Astrocyte (in vitro differentiated cells and primary cell): ENCODE measurements around the gene HMX1. TPM values are rescaled to one million over a fixed set of nuclear protein-coding genes. Genes with fewer than 3 reads are reported as not detected.

Experiments used
- DNase-seq: peaks from one replicate; pipeline ENCODE4 v3.0.0-alpha.2; 2010; ENCODE audit warnings: low read depth
- FAIRE-seq: peaks from 2 replicates; lab custom pipeline; 2011; peaks lifted over from hg19 to GRCh38; lab: Jason Lieb, UNC
- H2AFZ ChIP-seq: 2 replicates; pipeline ENCODE4 v1.6.0; 2012; ENCODE audit warnings: low read depth, low read length, inconsistent platforms
- H3K27ac ChIP-seq: 2 replicates; pipeline ENCODE4 v1.5.1; 2011; ENCODE audit warnings: low read depth, low read length, inconsistent platforms
- H3K27me3 ChIP-seq: 2 replicates; pipeline ENCODE4 v1.6.0; 2011; ENCODE audit warnings: low read length, inconsistent platforms; ENCODE audit not compliant: insufficient read depth
- H3K36me3 ChIP-seq: 2 replicates; pipeline ENCODE4 v1.5.1; 2011; ENCODE audit warnings: low read length, inconsistent platforms; ENCODE audit not compliant: insufficient read depth
- H3K4me1 ChIP-seq: 2 replicates; pipeline ENCODE4 v1.5.1; 2011; ENCODE audit warnings: low read length, inconsistent platforms; ENCODE audit not compliant: insufficient read depth
- H3K4me2 ChIP-seq: 2 replicates; pipeline ENCODE4 v1.6.0; 2012; ENCODE audit warnings: low read length, inconsistent platforms
- H3K4me3 ChIP-seq: 2 replicates; pipeline ENCODE4 v1.5.1; 2011; ENCODE audit warnings: low read depth, mild to moderate bottlenecking, low read length, inconsistent platforms; ENCODE audit not compliant: insufficient read depth
- H3K79me2 ChIP-seq: 2 replicates; pipeline ENCODE4 v1.6.0; 2012; ENCODE audit warnings: mild to moderate bottlenecking, low read length, inconsistent platforms; ENCODE audit not compliant: insufficient read depth
- H3K9ac ChIP-seq: 2 replicates; pipeline ENCODE4 v1.6.0; 2012; ENCODE audit warnings: mild to moderate bottlenecking, low read length, inconsistent platforms
- H3K9me3 ChIP-seq: 2 replicates; pipeline ENCODE4 v1.5.1; 2012; ENCODE audit warnings: low read depth, mild to moderate bottlenecking, low read length, inconsistent platforms; ENCODE audit not compliant: insufficient read depth
- H4K20me1 ChIP-seq: 2 replicates; pipeline ENCODE4 v1.6.0; 2012; ENCODE audit warnings: low read length, inconsistent platforms; ENCODE audit not compliant: insufficient read depth
- H3K27ac Mint-ChIP-seq: one replicate; pipeline ENCODE4 v1.8.0; 2021; ENCODE audit warnings: mild to moderate bottlenecking, mixed read lengths; ENCODE audit not compliant: unreplicated experiment
- H3K27me3 Mint-ChIP-seq: one replicate; pipeline ENCODE4 v1.8.0; 2021; ENCODE audit warnings: low read depth, mixed read lengths; ENCODE audit not compliant: unreplicated experiment
- H3K36me3 Mint-ChIP-seq: one replicate; pipeline ENCODE4 v1.8.0; 2021; ENCODE audit warnings: low read depth, mixed read lengths; ENCODE audit not compliant: unreplicated experiment
- H3K4me1 Mint-ChIP-seq: one replicate; pipeline ENCODE4 v1.8.0; 2021; ENCODE audit warnings: low read depth, mixed read lengths; ENCODE audit not compliant: unreplicated experiment
- H3K4me3 Mint-ChIP-seq: one replicate; pipeline ENCODE4 v1.8.0; 2021; ENCODE audit warnings: mild to moderate bottlenecking, moderate library complexity, mixed read lengths; ENCODE audit not compliant: unreplicated experiment
- H3K9me3 Mint-ChIP-seq: one replicate; pipeline ENCODE4 v1.8.0; 2021; ENCODE audit warnings: mild to moderate bottlenecking, mixed read lengths; ENCODE audit not compliant: unreplicated experiment
- EZH2 ChIP-seq: IDR thresholded peaks from 2 replicates; pipeline ENCODE4 v1.6.1; 2012; ENCODE audit warnings: mild to moderate bottlenecking, low read length, inconsistent platforms; ENCODE audit not compliant: insufficient read depth
- total RNA-seq: library from RNA; stranded (reverse); gene quantifications from 2 replicates; pipeline ENCODE4 v1.2.1, GENCODE V29; 2021
- TF ChIP-seq, protein P1 (sequence below): IDR thresholded peaks from 2 replicates; pipeline ENCODE4 v1.5.1; 2011; ENCODE audit warnings: low read depth, mild to moderate bottlenecking, inconsistent platforms, low read length, moderate library complexity; ENCODE audit not compliant: insufficient read depth

HMX1 gene
- total RNA-seq, 1 donor from 2014 or later: 0.25 TPM

DNA sequence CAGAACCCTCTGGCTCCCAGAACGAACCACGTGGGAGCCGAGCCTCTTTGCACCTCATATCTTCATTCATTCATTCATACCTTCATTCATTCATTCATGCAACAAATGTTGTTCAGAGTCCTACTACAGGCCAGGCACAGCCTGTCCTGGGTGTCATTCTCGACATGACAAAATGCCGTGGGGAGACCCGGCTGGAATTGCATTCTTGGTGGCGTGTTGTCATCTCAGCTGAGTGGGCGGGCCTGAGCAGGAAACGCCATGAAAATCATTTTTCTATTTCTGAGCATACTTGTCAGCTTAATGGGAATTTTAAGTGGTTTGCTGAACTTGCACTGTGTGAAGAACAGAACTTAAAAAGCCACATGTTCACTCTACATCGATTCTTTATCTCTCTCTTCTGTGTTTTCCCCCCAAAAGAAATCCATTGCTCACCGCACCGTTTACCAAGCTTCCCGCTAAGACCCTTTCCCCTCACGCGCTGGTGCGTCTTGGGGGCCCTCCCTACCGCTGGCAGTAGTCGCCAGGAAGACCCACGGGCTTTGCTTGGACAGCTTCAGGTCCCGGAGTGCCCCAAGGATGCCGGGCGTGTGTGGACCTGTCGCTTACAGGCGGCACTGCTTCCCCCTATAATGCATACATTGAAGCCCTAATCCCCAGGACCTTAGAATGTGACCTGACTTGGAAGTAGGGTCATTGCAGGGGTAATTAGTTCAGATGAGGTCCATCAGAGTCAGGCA is 41.6 kb upstream of the HMX1 start:
- FAIRE-seq (no peak), DNase-seq (no peak)
- H3K4me3 Mint-ChIP-seq: no peak overlapping the region
- H3K27me3 Mint-ChIP-seq: peaks cover 54% of the 10 kb centered on the region
- Histone ChIP-seq H3K27me3 (peaks cover 2% of the 10 kb centered on the region), H3K9ac (no peak overlapping the region), H3K36me3 (no peaks in the 10 kb centered on the region), H3K4me3 (no peak overlapping the region), H4K20me1 (no peaks in the 10 kb centered on the region), H3K79me2 (no peaks in the 10 kb centered on the region), H3K4me2 (no peak overlapping the region), H2AFZ (no peak overlapping the region), H3K27ac (no peak overlapping the region), H3K4me1 (no peaks in the 10 kb centered on the region), H3K9me3 (no peaks in the 10 kb centered on the region)
- TF ChIP-seq, protein P1, sequence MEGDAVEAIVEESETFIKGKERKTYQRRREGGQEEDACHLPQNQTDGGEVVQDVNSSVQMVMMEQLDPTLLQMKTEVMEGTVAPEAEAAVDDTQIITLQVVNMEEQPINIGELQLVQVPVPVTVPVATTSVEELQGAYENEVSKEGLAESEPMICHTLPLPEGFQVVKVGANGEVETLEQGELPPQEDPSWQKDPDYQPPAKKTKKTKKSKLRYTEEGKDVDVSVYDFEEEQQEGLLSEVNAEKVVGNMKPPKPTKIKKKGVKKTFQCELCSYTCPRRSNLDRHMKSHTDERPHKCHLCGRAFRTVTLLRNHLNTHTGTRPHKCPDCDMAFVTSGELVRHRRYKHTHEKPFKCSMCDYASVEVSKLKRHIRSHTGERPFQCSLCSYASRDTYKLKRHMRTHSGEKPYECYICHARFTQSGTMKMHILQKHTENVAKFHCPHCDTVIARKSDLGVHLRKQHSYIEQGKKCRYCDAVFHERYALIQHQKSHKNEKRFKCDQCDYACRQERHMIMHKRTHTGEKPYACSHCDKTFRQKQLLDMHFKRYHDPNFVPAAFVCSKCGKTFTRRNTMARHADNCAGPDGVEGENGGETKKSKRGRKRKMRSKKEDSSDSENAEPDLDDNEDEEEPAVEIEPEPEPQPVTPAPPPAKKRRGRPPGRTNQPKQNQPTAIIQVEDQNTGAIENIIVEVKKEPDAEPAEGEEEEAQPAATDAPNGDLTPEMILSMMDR: no peak
- no peak for TF ChIP-seq EZH2
- H3K27ac Mint-ChIP-seq: no peak overlapping the region
- no peaks in the 10 kb centered on the region for H3K36me3 Mint-ChIP-seq
- no peaks in the 10 kb centered on the region for H3K9me3 Mint-ChIP-seq
- peaks cover 13% of the 10 kb centered on the region for H3K4me1 Mint-ChIP-seq

DNA sequence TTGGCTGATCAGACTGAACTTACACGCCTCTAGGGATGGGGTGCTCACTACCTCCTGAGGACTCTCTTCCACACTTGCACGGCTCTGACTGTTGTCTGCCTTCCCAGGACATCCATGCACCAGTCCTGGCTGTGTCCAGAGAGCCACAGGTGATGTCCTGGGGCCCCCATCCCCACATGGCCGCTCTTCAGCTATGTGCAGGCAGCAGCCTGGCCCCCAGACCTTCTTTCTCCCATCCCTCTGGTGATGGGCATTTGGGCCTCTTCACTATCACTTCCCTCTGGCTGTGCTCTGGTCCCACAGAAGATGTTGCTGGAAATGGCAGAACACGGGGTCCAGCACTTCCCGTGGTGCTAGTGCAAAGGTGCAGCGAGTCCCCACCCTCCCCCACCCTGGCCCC is 40.9 kb upstream of the HMX1 start:
- no peak overlapping the region for H3K27ac ChIP-seq
- DNase-seq: no peak
- no peak for FAIRE-seq
- Mint-ChIP-seq H3K36me3 (no peaks in the 10 kb centered on the region), H3K4me1 (peaks cover 13% of the 10 kb centered on the region), H3K27ac (no peak overlapping the region), H3K27me3 (peaks cover 51% of the 10 kb centered on the region), H3K4me3 (no peak overlapping the region), H3K9me3 (no peaks in the 10 kb centered on the region)
- H3K9ac ChIP-seq: no peak overlapping the region
- H4K20me1 ChIP-seq: no peaks in the 10 kb centered on the region
- H3K4me2 ChIP-seq: no peak overlapping the region
- no peaks in the 10 kb centered on the region for H3K9me3 ChIP-seq
- H2AFZ ChIP-seq: no peak overlapping the region
- no peak overlapping the region for H3K4me3 ChIP-seq
- H3K4me1 ChIP-seq: no peaks in the 10 kb centered on the region
- no peaks in the 10 kb centered on the region for H3K36me3 ChIP-seq
- H3K27me3 ChIP-seq: no peaks in the 10 kb centered on the region
- TF ChIP-seq EZH2: no peak
- TF ChIP-seq, protein P1: no peak
- no peaks in the 10 kb centered on the region for H3K79me2 ChIP-seq

DNA sequence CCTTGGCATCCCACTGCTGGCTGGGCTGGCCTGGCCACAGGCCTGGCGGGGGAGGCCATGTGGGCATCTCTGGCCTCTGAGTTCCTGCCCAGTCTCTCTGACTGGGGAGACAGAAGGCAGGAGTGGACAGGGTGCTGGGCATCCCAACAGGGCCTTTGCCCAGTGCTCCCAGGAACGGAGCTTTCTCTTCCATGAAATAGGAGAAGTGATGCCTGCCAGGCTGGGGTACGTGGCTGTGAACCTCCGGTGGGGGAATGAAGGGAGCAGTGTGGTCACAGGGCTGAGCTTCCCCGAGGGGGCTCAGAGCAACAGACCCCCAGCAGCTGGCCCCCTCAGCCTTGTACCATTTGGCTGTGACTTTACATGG is 40.4 kb upstream of the HMX1 start:
- H3K4me1 Mint-ChIP-seq: peaks cover 13% of the 10 kb centered on the region
- FAIRE-seq: no peak
- Histone ChIP-seq H3K36me3 (no peaks in the 10 kb centered on the region), H3K27me3 (no peaks in the 10 kb centered on the region), H2AFZ (no peak overlapping the region), H3K9me3 (no peaks in the 10 kb centered on the region), H4K20me1 (no peaks in the 10 kb centered on the region), H3K4me2 (no peak overlapping the region), H3K79me2 (no peaks in the 10 kb centered on the region), H3K4me3 (no peak overlapping the region), H3K4me1 (no peaks in the 10 kb centered on the region), H3K9ac (no peak overlapping the region), H3K27ac (no peak overlapping the region)
- TF ChIP-seq EZH2: no peak
- TF ChIP-seq, protein P1: no peak
- no peak overlapping the region for H3K27ac Mint-ChIP-seq
- no peaks in the 10 kb centered on the region for H3K36me3 Mint-ChIP-seq
- H3K27me3 Mint-ChIP-seq: peaks cover 51% of the 10 kb centered on the region
- H3K4me3 Mint-ChIP-seq: no peak overlapping the region
- H3K9me3 Mint-ChIP-seq: no peaks in the 10 kb centered on the region
- no peak for DNase-seq
